HCEC 1CT (cell line): Measurements from ENCODE around the gene SEPTIN3.

Experiments used
- DNase-seq: peaks from one replicate; pipeline ENCODE4 v3.0.0-alpha.2; 2017

The SEPTIN3 gene, protein sequence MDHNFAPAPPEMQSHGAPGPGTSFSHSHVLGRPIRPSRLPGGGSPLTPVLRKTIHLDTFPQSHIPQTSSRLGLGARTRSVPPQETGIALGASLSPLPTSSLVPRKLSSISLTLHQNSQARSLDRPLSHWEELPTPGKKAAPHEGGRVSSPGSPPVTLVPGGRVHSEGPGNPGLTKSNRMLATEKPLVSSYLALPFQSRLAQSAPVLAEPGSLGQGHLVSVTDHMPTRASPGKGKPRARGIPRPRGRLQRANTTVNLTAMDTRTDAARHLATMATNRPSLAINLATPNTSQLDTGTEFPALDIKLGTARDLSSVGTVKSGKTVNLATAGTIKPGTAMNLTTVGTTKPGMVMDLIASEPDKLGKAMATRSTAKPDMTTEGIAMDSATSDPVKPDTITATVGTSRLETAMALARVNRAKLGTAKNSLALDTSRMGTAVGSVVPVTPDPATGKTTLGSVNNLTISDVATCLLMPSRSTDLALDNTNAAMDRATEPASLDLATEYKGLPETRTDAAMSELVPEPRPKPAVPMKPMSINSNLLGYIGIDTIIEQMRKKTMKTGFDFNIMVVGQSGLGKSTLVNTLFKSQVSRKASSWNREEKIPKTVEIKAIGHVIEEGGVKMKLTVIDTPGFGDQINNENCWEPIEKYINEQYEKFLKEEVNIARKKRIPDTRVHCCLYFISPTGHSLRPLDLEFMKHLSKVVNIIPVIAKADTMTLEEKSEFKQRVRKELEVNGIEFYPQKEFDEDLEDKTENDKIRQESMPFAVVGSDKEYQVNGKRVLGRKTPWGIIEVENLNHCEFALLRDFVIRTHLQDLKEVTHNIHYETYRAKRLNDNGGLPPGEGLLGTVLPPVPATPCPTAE

GRCh38 chr22:41969110-41969646, at the start of gene SEPTIN3:
SEPTIN3 (plus strand) TSS chr22:41969443; CDS start chr22:41971493, 2,050 bp downstream.
- no peak for DNase-seq

GRCh38 chr22:41920271-41920976, 48.8 kb upstream of the SEPTIN3 start:
- DNase-seq = no peak

DNA sequence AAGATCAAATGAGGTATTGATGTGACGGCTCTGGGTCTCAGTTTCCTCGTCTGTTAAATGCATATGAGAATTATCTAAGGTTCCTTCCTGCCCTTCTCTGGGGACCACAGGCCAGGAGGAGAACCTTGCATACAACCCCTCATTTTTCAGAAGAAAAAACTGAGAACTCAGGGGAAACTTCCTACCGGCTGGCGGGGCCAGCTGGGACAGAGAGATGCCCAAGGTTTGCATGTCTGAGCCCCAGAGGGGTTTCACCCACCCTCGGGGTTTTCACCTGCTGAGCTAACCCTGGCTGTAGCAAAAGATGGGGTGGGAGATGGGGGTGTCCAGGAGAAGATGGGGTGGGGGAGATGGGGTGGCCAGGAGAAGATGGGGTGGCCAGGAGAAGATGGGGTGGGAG, 46.9 kb upstream of the SEPTIN3 start:
- no peak for DNase-seq

DNA sequence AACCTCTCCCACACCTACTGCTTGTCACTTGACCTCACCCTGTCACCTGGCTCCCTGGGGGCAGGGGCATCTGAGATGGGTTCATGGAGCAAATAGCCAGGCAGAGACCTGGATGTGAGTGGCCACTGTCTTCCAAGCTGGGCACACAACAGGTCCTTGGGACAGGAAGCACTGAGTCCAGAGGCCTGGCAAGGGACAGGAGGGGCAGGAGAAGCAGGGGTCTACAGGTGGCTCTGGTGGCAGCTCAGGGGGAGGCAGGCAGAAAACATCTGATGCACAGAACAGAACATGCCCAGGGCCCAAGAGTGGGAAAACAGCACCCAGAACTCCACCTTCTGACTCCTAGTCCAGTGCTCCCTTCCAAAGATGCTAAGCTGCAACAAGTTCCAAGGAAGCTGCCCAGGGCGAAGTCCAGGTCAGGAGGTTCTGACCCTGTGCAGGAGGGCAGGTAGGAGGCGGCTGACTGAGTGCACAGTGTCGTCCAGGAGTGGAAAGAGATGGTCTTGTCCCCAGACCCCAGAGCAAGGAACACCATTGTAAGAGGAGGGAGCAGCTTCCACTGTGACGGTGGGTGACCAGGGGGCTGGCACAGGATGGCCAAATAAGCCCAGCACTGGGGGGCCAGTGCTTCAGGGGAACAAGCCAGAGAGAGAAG, 46.2 kb upstream of the SEPTIN3 start:
- DNase-seq = no peak

GRCh38 chr22:41923595-41924276, 45.5 kb upstream of the SEPTIN3 start:
- no peak for DNase-seq

GRCh38 chr22:41925783-41926460, 43.3 kb upstream of the SEPTIN3 start:
- no peak for DNase-seq

DNA sequence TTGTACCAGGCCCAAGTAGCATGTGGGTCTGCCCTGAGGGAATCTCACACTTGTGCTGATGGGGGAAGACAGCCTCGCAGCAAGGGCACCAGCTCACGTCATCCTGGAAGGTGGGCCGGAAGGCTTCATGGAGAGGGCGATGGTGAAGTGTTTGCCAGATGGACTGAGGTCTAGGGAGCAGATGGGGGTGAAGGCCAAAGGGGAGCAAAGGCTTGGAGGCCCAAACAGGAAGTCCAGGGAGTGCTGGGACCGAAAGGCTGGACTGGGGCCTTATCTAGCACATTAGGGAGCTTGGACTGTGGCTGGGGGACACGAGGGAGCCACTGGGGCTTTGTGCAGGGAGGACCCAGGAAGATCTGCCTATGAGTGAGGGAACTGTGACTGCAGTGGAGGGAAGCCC, 41.4 kb upstream of the SEPTIN3 start:
- DNase-seq = no peak

DNA sequence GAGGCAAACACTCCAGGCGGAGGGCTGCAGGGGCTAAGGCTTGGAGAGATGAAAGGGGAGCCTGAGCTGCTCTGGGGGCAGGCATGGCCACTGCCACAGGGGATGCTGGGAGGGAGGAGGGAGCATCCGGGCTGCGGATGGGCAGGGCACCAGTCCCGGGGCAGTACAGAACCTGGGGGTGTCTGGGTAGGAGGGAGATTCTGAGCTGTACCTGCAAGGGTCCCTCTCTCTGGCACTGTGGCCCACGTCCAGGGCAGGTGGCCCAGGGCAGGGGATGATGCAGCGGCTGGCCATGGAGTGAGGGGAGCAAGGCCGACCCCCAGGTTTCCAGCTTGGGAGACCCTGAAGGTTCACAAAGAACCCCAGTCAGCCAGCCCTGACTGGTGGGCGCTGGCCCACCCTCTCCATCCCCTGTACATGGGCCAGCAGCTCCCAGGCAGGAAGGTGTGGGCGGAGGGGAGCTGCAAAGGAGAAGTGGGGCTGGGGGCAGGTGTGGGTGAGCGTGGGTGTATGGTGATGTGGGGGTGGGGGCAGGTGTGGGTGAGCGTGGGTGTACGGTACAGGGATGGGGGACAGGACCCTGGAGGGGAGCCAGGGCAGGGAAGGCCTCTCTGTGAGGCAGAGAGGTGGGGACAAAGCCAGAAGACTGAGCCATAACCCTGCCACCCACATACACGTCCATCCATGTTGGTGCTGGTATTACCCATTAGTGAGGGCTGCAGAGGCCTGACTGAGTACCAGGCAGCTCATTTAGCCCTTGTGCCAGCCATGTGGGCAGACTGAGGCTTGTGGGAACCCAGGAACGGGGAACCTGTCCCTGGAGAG, 40.4 kb upstream of the SEPTIN3 start:
- no peak for DNase-seq

DNA sequence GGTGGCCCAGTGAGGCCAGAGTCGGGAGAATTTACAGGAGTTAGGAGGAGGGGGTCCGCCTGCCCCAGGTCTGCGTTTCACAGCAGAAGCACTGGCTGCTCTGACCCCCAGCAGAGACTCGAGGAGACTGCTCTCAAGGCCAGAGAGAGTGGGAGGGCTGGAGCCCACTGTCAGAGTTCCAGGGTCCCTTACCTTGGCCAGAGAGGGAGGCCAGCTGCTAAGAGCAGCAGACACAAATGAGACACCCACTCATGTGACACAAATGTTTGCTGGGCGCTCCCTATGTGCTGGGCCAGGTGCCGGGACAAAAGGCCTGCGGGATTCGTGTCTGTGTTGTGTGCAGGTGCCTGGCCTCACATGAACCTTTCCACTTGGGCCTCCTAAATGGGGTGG, 39.8 kb upstream of the SEPTIN3 start:
- DNase-seq = no peak

DNA sequence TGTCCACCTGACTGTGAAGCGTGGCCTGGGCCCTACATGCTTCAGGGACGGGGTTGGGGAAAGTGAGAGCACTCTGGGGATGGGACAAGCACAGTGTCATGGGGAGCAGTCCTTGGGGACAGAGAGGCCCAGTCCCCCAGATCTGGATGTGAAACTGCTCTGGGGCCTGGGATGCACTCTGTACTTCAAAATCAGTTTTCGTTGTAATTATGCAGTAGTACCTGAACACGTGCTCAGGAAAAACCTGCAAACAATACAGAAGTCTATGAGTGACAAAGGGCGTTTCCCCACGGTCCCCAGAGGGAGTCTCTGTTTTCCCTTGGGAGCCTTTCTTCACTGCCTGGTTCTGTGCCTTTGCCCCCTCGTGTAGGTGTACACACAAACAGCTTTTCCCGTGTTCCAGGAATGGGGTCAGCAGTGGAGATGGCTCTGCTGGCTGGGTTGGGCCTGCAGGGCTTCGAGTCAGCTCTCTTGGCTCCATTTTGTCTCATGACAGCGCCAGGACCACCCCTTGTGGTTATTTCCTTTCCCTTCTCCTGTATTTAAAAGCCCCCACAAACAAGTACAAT, 37.5 kb upstream of the SEPTIN3 start:
- DNase-seq = no peak

- no peak for DNase-seq
Measured at GRCh38 chr22:41932353-41932752, 36.9 kb upstream of the SEPTIN3 start.

- no peak for DNase-seq
Measured at GRCh38 chr22:41933411-41934177, 35.6 kb upstream of the SEPTIN3 start.

DNA sequence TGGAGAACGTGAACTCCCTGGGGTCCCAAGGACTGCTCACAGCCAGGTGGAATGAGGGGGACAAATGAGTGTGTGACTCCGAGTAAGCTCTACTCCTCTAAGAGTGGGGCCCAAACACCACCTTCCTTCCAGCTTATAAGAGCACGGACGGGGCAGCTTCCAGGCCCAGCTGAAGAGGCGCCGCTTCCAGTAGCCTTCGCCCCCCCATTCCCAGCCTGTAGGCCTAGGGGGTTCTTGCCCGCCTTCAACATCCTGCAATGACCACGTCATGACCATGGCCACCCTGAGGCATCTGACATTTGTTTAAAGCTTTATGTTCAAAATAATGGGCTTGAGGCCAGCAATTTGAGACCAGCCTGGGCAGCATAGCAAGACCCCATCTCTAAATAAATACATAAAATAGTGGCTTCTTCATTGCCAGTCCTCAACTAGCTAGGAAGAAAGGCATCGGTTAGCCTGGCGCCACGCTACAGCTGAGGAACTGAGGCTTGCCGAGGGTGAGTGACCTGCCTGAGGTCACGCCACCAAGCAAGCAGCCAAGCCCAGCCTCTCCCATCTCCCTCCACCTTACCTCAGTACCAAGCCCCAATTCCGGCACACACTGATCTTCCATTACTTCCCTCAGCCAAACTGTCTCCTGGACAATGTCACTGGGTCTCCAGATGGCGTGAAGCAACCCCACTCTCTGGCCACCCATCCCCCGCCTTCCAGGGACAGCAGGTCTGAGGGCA, 34.8 kb upstream of the SEPTIN3 start:
- DNase-seq = no peak

DNA sequence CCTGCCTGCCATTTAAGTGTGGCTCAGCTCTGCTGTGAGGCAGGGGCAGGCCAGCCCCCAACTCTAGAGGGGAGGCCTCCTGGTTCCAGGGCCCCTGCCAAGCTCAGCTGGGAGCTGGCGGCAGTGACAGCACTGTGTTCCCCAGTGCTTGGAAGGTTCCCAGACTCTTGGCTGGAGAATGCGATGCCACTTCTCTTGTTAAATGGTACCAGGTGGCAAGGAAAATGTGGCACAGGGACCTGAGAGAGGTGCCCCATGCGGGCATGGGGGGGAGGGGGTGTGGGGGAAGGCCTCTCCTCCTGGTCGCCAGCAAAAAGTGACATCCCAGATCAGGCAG, 34.3 kb upstream of the SEPTIN3 start:
- DNase-seq = no peak

DNA sequence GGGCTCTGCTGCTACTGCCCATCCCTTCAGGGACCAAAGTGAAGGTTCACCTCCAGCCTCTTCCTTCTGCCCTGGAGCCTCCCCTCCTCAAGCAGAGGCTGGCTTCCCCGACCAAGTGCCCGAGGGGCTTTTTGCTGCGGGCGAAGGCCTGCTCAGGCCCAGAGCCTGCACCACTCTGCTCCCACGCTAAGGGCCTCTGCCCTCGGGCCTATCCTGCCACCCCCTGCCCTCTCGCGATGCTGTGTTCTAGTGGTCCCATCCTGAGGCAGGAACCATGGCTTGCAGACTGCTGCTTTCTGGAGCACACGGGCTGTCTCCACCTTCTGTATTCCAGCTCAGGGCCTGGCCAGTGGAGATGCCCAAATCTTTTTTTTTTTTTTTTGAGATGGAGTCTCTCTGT, 33.7 kb upstream of the SEPTIN3 start:
- DNase-seq = no peak

DNA sequence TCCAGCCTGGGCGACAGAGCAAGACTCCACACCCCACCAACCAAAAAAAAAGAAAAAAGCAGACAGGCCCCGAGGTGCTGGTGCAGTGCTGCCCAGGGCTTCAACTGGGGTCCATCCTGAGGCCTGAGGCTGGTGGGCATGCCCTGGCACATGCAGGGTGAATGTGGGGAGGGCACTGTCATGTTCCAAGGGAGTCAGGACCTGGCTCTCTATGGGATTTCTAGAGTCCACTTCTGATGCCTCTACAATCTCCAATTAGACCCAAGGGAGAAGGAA, 32.4 kb upstream of the SEPTIN3 start:
- DNase-seq = no peak

DNA sequence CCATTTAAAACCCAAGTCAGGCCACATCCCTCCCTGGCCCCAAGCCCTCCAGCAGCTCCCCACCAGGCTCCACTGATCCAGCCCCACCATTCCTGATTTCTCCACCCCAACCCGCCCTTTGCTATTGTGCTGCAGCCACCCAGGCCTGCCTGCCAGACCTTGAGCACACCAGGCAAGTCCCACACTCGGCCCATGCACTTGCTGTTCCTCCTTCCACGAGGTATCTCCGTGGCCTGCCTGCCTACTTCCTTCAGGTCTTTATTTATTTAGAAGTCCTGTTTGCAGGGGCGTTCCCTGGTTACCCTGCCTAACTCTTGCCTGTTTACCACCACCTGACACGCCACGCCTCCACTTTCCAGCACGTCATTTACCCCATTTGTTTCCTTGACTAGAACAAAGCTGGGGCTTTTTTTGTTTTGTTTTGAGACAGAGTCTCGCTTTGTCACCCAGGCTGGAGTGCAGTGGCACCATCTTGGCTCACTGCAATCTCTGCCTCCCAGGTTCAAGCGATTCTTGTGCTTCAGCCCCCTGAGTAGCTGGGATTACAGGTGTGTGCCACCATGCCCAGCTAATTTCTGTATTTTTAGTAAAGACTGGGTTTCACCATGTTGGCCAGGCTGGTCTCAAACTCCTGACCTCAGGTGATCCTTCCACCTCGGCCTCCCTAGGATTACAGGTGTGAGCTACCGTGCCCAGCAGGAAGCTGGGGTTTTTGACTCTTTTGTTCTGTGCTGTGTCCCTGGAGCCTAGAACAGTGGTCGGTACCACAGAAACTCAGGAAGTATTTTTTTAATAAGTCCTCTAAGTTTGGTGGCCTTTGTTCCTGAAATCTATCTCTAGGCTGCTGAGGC, 29.0 kb upstream of the SEPTIN3 start:
- DNase-seq = no peak
